Heart left ventricle (tissue), 16 donors: ENCODE data around the gene PCGF3. TPM values are rescaled to one million over a fixed set of nuclear protein-coding genes. Genes with fewer than 3 reads are reported as not detected.
"Not testable (repeated sequence)": the region's sequence is repeated elsewhere in the genome, so short reads cannot be mapped to it uniquely, and the experiment has no call there.

Experiments used
- ATAC-seq, 4 donors: fragments of 200-7000 bp; cut with Tn5 transposase; one replicate each; pipeline ENCODE4 v1.9.1; 2020 to 2022; ENCODE audit warnings: moderate library complexity in 4 of 4, mild to moderate bottlenecking in 3 of 4, moderate number of reproducible peaks in 1 of 4
- DNase-seq, 5 donors: peaks; one replicate each; pipeline ENCODE4 v3.0.0-alpha.2; 2020
- H3K27ac ChIP-seq, 12 donors: fragments of 200-600 bp; sonication (generic) in 4 of 12; one replicate each; pipeline versions ENCODE4 v1.5.0 to v1.8.0; 2016 to 2022; ENCODE audit warnings: mild to moderate bottlenecking in 2 of 12
- H3K27me3 ChIP-seq, 9 donors: fragments of 200-600 bp; sonication (generic) in 2 of 9; one replicate each; pipeline versions ENCODE4 v1.5.1 to v1.8.0; 2016 to 2022; ENCODE audit warnings: mild to moderate bottlenecking in 3 of 9
- H3K36me3 ChIP-seq, 9 donors: fragments of 200-600 bp; sonication (generic) in 2 of 9; one replicate each; pipeline versions ENCODE4 v1.5.0 to v1.8.0; 2018 to 2022; ENCODE audit warnings: mild to moderate bottlenecking in 2 of 9
- H3K4me1 ChIP-seq, 12 donors: fragments of 200-600 bp; sonication (generic) in 4 of 12; one replicate each; pipeline versions ENCODE4 v1.5.0 to v1.8.0; 2016 to 2022; ENCODE audit warnings: mild to moderate bottlenecking in 3 of 12
- H3K4me3 ChIP-seq, 12 donors: fragments of 200-600 bp; sonication (generic) in 4 of 12; one replicate each; pipeline versions ENCODE4 v1.5.0 to v1.8.0; 2017 to 2022; ENCODE audit warnings: mild to moderate bottlenecking in 9 of 12, moderate library complexity in 4 of 12
- H3K9me3 ChIP-seq, 12 donors: fragments of 200-600 bp; sonication (generic) in 4 of 12; one replicate each; pipeline versions ENCODE4 v1.5.0 to v1.8.0; 2016 to 2022; ENCODE audit warnings: mild to moderate bottlenecking in 1 of 12
- CTCF ChIP-seq, 12 donors: fragments of 200-600 bp; sonication (generic) in 4 of 12; IDR thresholded peaks; one replicate each; pipeline versions ENCODE4 v1.5.0 to v1.8.0; 2018 to 2022; ENCODE audit warnings: antibody characterized with exemption in 12 of 12, mild to moderate bottlenecking in 5 of 12
- POLR2A ChIP-seq, 2 donors: fragments of 450-650 bp; IDR thresholded peaks; one replicate each; pipeline ENCODE4 v1.6.1; 2017; ENCODE audit warnings: antibody characterized with exemption in 2 of 2, mild to moderate bottlenecking in 2 of 2, moderate library complexity in 2 of 2
- WGBS, 4 donors: extraction: QIAGEN DNeasy Blood & Tissue Kit in 2 of 4; methylation state at CpG; one replicate each; pipeline versions ENCODE4 v1.1.5 to v1.1.7; 2013 to 2018; 5-methylcytosine and 5-hydroxymethylcytosine counted together
- intact Hi-C, 10 donors: fragments of 100-400 bp; cut with DNase I; formaldehyde crosslinking; loops; one replicate each; pipeline versions ENCODE4 v1.11.1 to v1.14.2; 2022
- polyA plus RNA-seq, 2 donors: library from polyadenylated mRNA; stranded (reverse); fragments of 200-250 nt; gene quantifications; one replicate each; pipeline ENCODE4 v1.2.3, GENCODE V29; 2013
- total RNA-seq, 9 donors: library from RNA; depleted of rRNA in 2 of 9; stranded (reverse); fragments of >200 nt in 2 of 9; fragmentation: NEBNext Ultra II Directional in 3 of 9; extraction: Animal tissue kit (Norgen Biotek cat#: 25700) in 3 of 9; gene quantifications; one replicate each; pipeline versions ENCODE4 v1.1.0 to v1.2.4, GENCODE V29; 2016 to 2023
- donor health status: ischemic (EF 13 %, LVEDD 7.1; RV severe dilation, severe dysfunction).
- donor health status: healthy with polysubstance abuse.
- donor health status: DM: no; HTN: yes; CAD: no.
- donor health status: DM: no; HTN: no; CAD: no.
- donor health status: ischemic (EF 25% LVEDD 6.9; RV normal size, moderate dysfunction).
- donor health status: ischemic (EF 25% LVEDD 5.7; RV mildly dilated, moderate dysfunction).
- donor health status: healthy.
- donor health status: DM: yes; HTN: yes; CAD: no.
- donor health status: ischemic (EF 35%, LVEDD 5.7; RV mildly dilated, moderate dysfunction).
- donor health status: nonischemic (EF 11% LVEDD 7.7; RV severe dilation, severe dysfunction).
- donor health status: DM: yes; HTN: yes; CAD: no.
- donor health status: PGD.
- donor health status: ischemic (EF 29% LVEDD 5.4; RV normal size, mild dysfunction).
- donor health status: nonischemic (EF 23%, LVEDD 6.1; RV moderate dilation, normal function).

Gene PCGF3
- total and polyA plus RNA-seq, 11 donors = 16.2 to 45.7 (median 22.5) TPM

- Histone ChIP-seq H3K9me3 (no peaks in the 10 kb centered on the region), H3K4me3 (no peak overlapping the region), H3K27me3 (no peaks in the 10 kb centered on the region), H3K4me1 (peaks cover 0 to 18% (median 9%) of the 10 kb centered on the region in 12 donors), H3K36me3 (peaks cover 0 to 39% (median 34%) of the 10 kb centered on the region in 9 donors), H3K27ac (no peak overlapping the region)
- ATAC-seq = no peak
- intact Hi-C loops = no loop called here
- no peak for DNase-seq
- TF ChIP-seq POLR2A (IDR thresholded peaks at IDR 0.05) (no peak), CTCF (IDR thresholded peaks at IDR 0.05) (no peak)
- WGBS, 4 donors = 88 to 92% (median 91%) methylated on average over 19 to 20 of the region's 20 CpGs
Measured at GRCh38 chr4:729336-730315, 24.0 kb downstream of the PCGF3 start.

GRCh38 chr4:730511-730910 lies 24.9 kb downstream of the PCGF3 start:
- no peak for ATAC-seq
- no peak for TF ChIP-seq POLR2A (IDR thresholded peaks at IDR 0.05)
- intact Hi-C loops = no loop called here
- H3K4me1 ChIP-seq = peaks cover 0 to 18% (median 9%) of the 10 kb centered on the region in 12 donors
- no peak overlapping the region for H3K4me3 ChIP-seq
- H3K27ac ChIP-seq = no peak overlapping the region
- no peak for DNase-seq
- H3K27me3 ChIP-seq = no peaks in the 10 kb centered on the region
- peaks cover 2 to 48% (median 43%) of the 10 kb centered on the region in 9 donors for H3K36me3 ChIP-seq
- 92 to 97% (median 96%) methylated on average over 17 to 27 of the region's 27 CpGs for WGBS, 4 donors
- H3K9me3 ChIP-seq = no peaks in the 10 kb centered on the region

- H3K4me3 ChIP-seq, intact Hi-C loops, H3K9me3 ChIP-seq, H3K27ac ChIP-seq, DNase-seq, ATAC-seq, H3K27me3 ChIP-seq: not testable (repeated sequence)
- WGBS, 4 donors = 93 to 96% (median 95%) methylated on average over 25 to 50 of the region's 68 CpGs
- peaks cover 2 to 55% (median 50%) of the 10 kb centered on the region in 9 donors for H3K36me3 ChIP-seq
- peaks cover 0 to 12% (median 7%) of the 10 kb centered on the region in 12 donors for H3K4me1 ChIP-seq
Measured at GRCh38 chr4:730946-731904, 25.6 kb downstream of the PCGF3 start.

GRCh38 chr4:731954-732353 lies 26.3 kb downstream of the PCGF3 start:
- H3K4me3 ChIP-seq, H3K27me3 ChIP-seq, DNase-seq, H3K27ac ChIP-seq, H3K9me3 ChIP-seq, H3K4me1 ChIP-seq, intact Hi-C loops, ATAC-seq: not testable (repeated sequence)
- WGBS, 4 donors = 67 to 84% (median 72%) methylated on average over 6 to 26 of the region's 27 CpGs
- peaks cover 2 to 60% (median 54%) of the 10 kb centered on the region in 9 donors for H3K36me3 ChIP-seq

- Histone ChIP-seq H3K4me3 (no peak overlapping the region), H3K27me3 (no peaks in the 10 kb centered on the region), H3K27ac (no peak overlapping the region), H3K36me3 (peaks cover 2 to 65% (median 59%) of the 10 kb centered on the region in 9 donors), H3K4me1 (peaks cover 0 to 1% (median 0%) of the 10 kb centered on the region in 12 donors), H3K9me3 (no peaks in the 10 kb centered on the region)
- TF ChIP-seq CTCF (IDR thresholded peaks at IDR 0.05) (no peak), POLR2A (IDR thresholded peaks at IDR 0.05) (no peak)
- DNase-seq (peak in 1 of 5 donors; percentile 37), ATAC-seq (no peak)
- intact Hi-C loops = no loop called here
- WGBS, 4 donors = 90 to 98% (median 94%) methylated on average over 13 to 20 of the region's 20 CpGs
Measured at GRCh38 chr4:732486-732885, 26.9 kb downstream of the PCGF3 start.
